ENCODE measurements around the gene TECPR2.

Gene TECPR2

DNA sequence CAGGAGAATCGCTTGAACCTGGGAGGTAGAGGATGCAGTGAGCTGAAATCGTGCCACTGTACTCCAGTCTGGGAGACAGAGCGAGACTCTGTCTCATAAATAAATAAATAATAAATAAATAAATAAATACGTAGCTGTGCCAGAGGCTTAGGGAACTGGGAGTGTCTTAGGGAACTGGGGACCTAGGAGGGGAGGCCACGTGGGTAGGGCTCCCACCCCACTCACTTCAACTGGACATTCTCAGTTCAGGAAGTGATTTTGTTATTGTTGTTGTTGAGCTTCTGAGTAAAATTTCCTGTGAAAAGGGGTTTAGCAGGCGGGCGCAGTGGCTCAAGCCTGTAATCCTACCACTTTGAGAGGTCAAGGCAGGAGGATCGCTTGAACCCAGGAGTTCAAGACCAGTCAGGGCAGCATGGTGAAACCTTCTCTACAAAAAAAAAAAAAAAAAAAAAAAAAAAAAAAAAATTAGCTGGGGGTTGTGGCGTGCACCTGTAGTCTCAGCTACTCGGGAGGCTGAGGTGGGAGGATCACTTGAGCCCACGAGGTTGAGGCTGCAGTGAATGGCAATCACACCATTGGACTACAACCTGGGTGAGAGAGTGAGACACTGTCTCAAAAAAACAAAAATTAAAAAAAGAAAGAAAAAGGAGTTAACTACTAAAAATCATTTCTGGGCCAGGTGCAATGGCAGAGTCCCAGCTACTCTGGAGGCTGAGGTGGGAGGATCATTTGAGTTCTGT, 165.9 kb downstream of the TECPR2 start:
- TF ChIP-seq RARB (CRISPR knock-in tag; IDR thresholded peaks at IDR 0.05) (no peak), BACH2 (CRISPR knock-in tag; IDR thresholded peaks at IDR 0.05; ENCODE audit: borderline replicate concordance) (no peak), ZNF70 (CRISPR knock-in tag; IDR thresholded peaks at IDR 0.05) (no peak), OSR1 (CRISPR knock-in tag; IDR thresholded peaks at IDR 0.05) (no peak)
- no peak for ATAC-seq

DNA sequence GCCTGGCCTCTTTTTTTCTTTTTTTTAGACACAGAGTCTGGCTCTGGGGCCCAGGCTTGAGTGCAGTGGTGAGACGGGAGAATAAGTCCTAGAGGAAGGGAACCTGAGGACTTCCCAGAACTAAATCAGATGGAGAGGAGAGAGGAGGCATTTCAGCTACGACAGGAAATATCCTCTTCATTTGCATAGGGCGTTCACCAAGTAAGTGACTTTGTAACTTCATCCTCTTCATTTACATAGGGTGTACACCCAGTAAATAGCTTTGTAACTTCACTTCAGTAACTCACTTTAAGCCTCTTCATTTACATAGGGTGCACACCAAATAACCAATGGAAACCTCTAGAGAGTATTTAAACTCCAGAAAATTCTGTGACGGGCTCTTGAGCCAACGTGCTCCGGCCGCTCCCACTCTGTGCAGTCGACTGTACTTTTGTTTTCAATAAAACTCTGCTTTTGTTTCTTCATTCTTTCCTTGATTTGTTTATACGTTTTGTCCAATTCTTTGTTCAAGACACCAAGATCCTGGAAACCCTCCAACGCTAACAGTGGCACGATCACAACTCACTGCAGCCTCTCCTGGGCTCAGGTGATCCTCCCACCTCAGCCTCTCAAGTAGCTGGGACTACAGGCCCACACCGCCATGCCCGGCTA, 168.2 kb downstream of the TECPR2 start:
- TF ChIP-seq ZC3H10 (CRISPR knock-in tag; IDR thresholded peaks at IDR 0.05) (no peak), BACH2 (CRISPR knock-in tag; IDR thresholded peaks at IDR 0.05; ENCODE audit: borderline replicate concordance) (no peak)
- ATAC-seq: no peak

DNA sequence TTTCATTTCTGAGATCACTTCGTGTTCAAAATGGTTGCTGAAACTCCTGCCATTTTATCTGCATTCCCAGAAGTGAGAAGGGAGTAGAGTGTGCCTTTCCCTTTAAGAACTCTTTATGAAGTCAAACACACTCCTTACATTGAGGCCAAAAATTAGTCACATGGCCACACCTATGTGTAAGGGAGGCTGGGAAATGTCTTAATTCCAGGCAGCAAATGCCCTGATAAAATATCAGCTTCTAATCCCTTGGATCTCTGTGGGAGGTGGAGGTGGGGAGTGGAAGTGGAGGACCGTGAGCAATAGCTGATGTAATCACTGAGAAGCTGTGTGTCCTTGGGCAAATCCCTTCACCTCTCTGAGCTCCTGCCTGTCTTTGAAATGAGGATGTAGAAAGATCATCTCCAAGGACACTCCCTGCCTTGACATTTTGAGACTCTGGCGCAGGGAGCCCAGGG, 169.5 kb downstream of the TECPR2 start:
- no peak for ATAC-seq
- TF ChIP-seq, protein P1, sequence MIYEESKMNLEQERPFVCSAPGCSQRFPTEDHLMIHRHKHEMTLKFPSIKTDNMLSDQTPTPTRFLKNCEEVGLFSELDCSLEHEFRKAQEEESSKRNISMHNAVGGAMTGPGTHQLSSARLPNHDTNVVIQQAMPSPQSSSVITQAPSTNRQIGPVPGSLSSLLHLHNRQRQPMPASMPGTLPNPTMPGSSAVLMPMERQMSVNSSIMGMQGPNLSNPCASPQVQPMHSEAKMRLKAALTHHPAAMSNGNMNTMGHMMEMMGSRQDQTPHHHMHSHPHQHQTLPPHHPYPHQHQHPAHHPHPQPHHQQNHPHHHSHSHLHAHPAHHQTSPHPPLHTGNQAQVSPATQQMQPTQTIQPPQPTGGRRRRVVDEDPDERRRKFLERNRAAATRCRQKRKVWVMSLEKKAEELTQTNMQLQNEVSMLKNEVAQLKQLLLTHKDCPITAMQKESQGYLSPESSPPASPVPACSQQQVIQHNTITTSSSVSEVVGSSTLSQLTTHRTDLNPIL (CRISPR knock-in tag; IDR thresholded peaks at IDR 0.05; ENCODE audit: low read depth): no peak
- TF ChIP-seq ZNF565 (CRISPR knock-in tag; conservative IDR thresholded peaks at IDR 0.05; ENCODE audit: low read depth): no peak
- TF ChIP-seq, protein P2, sequence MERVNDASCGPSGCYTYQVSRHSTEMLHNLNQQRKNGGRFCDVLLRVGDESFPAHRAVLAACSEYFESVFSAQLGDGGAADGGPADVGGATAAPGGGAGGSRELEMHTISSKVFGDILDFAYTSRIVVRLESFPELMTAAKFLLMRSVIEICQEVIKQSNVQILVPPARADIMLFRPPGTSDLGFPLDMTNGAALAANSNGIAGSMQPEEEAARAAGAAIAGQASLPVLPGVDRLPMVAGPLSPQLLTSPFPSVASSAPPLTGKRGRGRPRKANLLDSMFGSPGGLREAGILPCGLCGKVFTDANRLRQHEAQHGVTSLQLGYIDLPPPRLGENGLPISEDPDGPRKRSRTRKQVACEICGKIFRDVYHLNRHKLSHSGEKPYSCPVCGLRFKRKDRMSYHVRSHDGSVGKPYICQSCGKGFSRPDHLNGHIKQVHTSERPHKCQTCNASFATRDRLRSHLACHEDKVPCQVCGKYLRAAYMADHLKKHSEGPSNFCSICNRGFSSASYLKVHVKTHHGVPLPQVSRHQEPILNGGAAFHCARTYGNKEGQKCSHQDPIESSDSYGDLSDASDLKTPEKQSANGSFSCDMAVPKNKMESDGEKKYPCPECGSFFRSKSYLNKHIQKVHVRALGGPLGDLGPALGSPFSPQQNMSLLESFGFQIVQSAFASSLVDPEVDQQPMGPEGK (CRISPR knock-in tag; IDR thresholded peaks at IDR 0.05; ENCODE audit: borderline replicate concordance): no peak
- TF ChIP-seq, protein P3, sequence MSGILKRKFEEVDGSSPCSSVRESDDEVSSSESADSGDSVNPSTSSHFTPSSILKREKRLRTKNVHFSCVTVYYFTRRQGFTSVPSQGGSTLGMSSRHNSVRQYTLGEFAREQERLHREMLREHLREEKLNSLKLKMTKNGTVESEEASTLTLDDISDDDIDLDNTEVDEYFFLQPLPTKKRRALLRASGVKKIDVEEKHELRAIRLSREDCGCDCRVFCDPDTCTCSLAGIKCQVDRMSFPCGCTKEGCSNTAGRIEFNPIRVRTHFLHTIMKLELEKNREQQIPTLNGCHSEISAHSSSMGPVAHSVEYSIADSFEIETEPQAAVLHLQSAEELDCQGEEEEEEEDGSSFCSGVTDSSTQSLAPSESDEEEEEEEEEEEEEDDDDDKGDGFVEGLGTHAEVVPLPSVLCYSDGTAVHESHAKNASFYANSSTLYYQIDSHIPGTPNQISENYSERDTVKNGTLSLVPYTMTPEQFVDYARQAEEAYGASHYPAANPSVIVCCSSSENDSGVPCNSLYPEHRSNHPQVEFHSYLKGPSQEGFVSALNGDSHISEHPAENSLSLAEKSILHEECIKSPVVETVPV (CRISPR knock-in tag; IDR thresholded peaks at IDR 0.05): no peak

DNA sequence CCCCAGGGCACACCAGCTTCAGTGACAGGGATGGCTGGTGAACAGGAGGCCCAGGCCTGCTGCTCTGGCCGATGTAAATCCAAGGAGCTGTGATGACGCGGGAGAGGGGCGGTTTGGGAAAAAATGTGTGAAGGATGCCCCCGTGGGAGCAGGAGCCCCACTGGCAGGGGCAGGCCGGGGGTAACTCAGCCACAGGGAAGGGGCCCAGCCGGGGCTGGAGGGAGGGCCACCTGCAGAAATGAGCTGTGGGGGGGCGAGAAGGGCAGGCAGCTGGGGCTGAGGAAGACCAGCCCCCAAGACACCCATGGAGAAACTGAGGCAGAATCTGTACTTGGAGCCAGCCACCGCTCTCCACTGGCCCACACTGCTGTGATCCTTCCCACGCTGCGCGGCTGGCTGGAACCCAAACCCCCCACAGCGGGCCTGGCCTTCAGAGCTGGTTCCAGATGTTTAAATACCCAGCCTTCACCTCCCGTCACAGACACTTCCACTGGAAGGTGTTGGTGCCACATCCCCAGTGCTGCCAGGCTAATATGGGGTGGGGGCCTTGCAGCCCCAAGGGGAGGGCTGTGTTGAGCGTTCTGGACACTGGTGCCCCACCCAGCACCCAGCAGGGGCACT, 175.3 kb downstream of the TECPR2 start:
- ATAC-seq: no peak
- TF ChIP-seq ZFP3 (CRISPR knock-in tag; IDR thresholded peaks at IDR 0.05): no peak
- no peak for TF ChIP-seq BACH2 (CRISPR knock-in tag; IDR thresholded peaks at IDR 0.05; ENCODE audit: borderline replicate concordance)
- TF ChIP-seq ARNTL (CRISPR knock-in tag; IDR thresholded peaks at IDR 0.05; ENCODE audit: borderline replicate concordance, low read depth): no peak
- TF ChIP-seq CSDC2 (CRISPR knock-in tag; IDR thresholded peaks at IDR 0.05): no peak
- TF ChIP-seq, protein P3 (CRISPR knock-in tag; IDR thresholded peaks at IDR 0.05): no peak
- TF ChIP-seq, protein P1 (CRISPR knock-in tag; IDR thresholded peaks at IDR 0.05; ENCODE audit: low read depth): no peak
- no peak for TF ChIP-seq GLIS3 (CRISPR knock-in tag; IDR thresholded peaks at IDR 0.05)
- TF ChIP-seq, protein P4, sequence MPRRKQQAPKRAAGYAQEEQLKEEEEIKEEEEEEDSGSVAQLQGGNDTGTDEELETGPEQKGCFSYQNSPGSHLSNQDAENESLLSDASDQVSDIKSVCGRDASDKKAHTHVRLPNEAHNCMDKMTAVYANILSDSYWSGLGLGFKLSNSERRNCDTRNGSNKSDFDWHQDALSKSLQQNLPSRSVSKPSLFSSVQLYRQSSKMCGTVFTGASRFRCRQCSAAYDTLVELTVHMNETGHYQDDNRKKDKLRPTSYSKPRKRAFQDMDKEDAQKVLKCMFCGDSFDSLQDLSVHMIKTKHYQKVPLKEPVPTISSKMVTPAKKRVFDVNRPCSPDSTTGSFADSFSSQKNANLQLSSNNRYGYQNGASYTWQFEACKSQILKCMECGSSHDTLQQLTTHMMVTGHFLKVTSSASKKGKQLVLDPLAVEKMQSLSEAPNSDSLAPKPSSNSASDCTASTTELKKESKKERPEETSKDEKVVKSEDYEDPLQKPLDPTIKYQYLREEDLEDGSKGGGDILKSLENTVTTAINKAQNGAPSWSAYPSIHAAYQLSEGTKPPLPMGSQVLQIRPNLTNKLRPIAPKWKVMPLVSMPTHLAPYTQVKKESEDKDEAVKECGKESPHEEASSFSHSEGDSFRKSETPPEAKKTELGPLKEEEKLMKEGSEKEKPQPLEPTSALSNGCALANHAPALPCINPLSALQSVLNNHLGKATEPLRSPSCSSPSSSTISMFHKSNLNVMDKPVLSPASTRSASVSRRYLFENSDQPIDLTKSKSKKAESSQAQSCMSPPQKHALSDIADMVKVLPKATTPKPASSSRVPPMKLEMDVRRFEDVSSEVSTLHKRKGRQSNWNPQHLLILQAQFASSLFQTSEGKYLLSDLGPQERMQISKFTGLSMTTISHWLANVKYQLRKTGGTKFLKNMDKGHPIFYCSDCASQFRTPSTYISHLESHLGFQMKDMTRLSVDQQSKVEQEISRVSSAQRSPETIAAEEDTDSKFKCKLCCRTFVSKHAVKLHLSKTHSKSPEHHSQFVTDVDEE (CRISPR knock-in tag; IDR thresholded peaks at IDR 0.05): no peak
- TF ChIP-seq, protein P2 (CRISPR knock-in tag; IDR thresholded peaks at IDR 0.05; ENCODE audit: borderline replicate concordance): no peak
- no peak for TF ChIP-seq RARB (CRISPR knock-in tag; IDR thresholded peaks at IDR 0.05)
- no peak for TF ChIP-seq ZNF8 (CRISPR knock-in tag; IDR thresholded peaks at IDR 0.05)
- no peak for TF ChIP-seq ESRRG (CRISPR knock-in tag; IDR thresholded peaks at IDR 0.05)
- TF ChIP-seq TCF4 (CRISPR knock-in tag; IDR thresholded peaks at IDR 0.05; ENCODE audit: borderline replicate concordance): no peak
- TF ChIP-seq ZFP30 (CRISPR knock-in tag; IDR thresholded peaks at IDR 0.05): no peak
- no peak for TF ChIP-seq ZC3H10 (CRISPR knock-in tag; IDR thresholded peaks at IDR 0.05)
- no peak for TF ChIP-seq OSR1 (CRISPR knock-in tag; IDR thresholded peaks at IDR 0.05)
- no peak for TF ChIP-seq ZNF70 (CRISPR knock-in tag; IDR thresholded peaks at IDR 0.05)

Measured in SK-N-SH treated with all-trans-retinoic acid at 6 μM for 48 hours (cell line).